Adrenal gland (tissue), 12 donors: ENCODE results near the gene LARP4B. TPM values are rescaled to one million over a fixed set of nuclear protein-coding genes. Genes with fewer than 3 reads are reported as not detected.

Source experiments
- DNase-seq, 7 donors: peaks; one replicate each; pipeline ENCODE4 v3.0.0-alpha.2; 2019 to 2020
- H3K27ac ChIP-seq, 5 donors: fragments of 200-600 bp; sonication (generic) in 4 of 5; 1 replicate in 3 of 5; 2 replicates in 2 of 5; pipeline versions ENCODE4 v1.5.1 to v1.8.0; 2016 to 2020; ENCODE audit warnings: mild to moderate bottlenecking in 1 of 5
- H3K27me3 ChIP-seq: fragments of 200-600 bp; 2 replicates; pipeline ENCODE4 v1.8.0; 2021
- H3K36me3 ChIP-seq, 2 donors: fragments of 200-600 bp; replicated peaks in 1 of 2; 1 replicate in 1 of 2; 2 replicates in 1 of 2; pipeline versions ENCODE4 v1.5.1 to v1.8.0; 2018 to 2022
- H3K4me1 ChIP-seq, 2 donors: fragments of 200-600 bp; replicated peaks in 1 of 2; 1 replicate in 1 of 2; 2 replicates in 1 of 2; pipeline versions ENCODE4 v1.5.1 to v1.8.0; 2018 to 2021
- H3K4me3 ChIP-seq, 4 donors: fragments of 200-600 bp; sonication (generic) in 3 of 4; one replicate each; pipeline ENCODE4 v1.5.1; 2016 to 2018
- H3K9me3 ChIP-seq, 3 donors: fragments of 200-600 bp; sonication (generic) in 1 of 3; replicated peaks in 1 of 3; 1 replicate in 2 of 3; 2 replicates in 1 of 3; pipeline versions ENCODE4 v1.5.1 to v1.8.0; 2016 to 2021
- POLR2A ChIP-seq, 2 donors: fragments of 450-650 bp; IDR thresholded peaks; one replicate each; pipeline ENCODE4 v1.6.1; 2017; ENCODE audit warnings: antibody characterized with exemption in 2 of 2, mild to moderate bottlenecking in 2 of 2, moderate library complexity in 1 of 2
- WGBS, 4 donors: extraction: QIAGEN DNeasy Blood & Tissue Kit in 2 of 4; methylation state at CpG; one replicate each; pipeline versions ENCODE4 v1.1.5 to v1.1.7; 2013 to 2017; 5-methylcytosine and 5-hydroxymethylcytosine counted together
- intact Hi-C, 2 donors: fragments of 100-400 bp; cut with DNase I; formaldehyde crosslinking; loops; one replicate each; pipeline versions ENCODE4 v1.14.1 to v1.15.0; 2022 to 2023
- polyA plus RNA-seq, 3 donors: library from polyadenylated mRNA; stranded (reverse); fragments of 200-250 nt in 2 of 3; fragments of 350-450 nt in 1 of 3; fragmentation: Illumina TruSeq in 1 of 3; extraction: RNeasy Lipid Tissue Mini Kit (QIAGEN cat#74804) in 1 of 3; gene quantifications; one replicate each; pipeline ENCODE4 v1.2.3, GENCODE V29; 2013 to 2014
- total RNA-seq, 9 donors: library from RNA; depleted of rRNA in 4 of 9; stranded (reverse); fragments of >200 nt in 4 of 9; fragments of 120-200 nt in 1 of 9; fragmentation: NEBNext Ultra II Directional in 1 of 9; extraction: Animal tissue kit (Norgen Biotek cat#: 25700) in 1 of 9; gene quantifications; one replicate each; pipeline versions ENCODE4 v1.1.0 to v1.2.4, GENCODE V29; 2013 to 2023
- TF ChIP-seq, protein P1 (sequence below), 6 experiments: fragments of 450-650 bp in 4 of 6; fragments of 200-600 bp in 2 of 6; sonication (generic) in 1 of 6; IDR thresholded peaks; 1 replicate in 5 of 6; 2 replicates in 1 of 6; pipeline versions ENCODE4 v1.5.1 to v1.8.0; 2016 to 2021; ENCODE audit warnings: antibody characterized with exemption in 6 of 6, mild to moderate bottlenecking in 2 of 6, moderate library complexity in 1 of 6
- donor health status: healthy with polysubstance abuse.
- donor health status: Bipolar disorder and iron deficiency.
- donor health status: DM: yes; HTN: yes; CAD: no.
- donor health status: DM: no; HTN: no; CAD: no.
- donor health status: DM: no; HTN: no; CAD: no.
- donor health status: DM: yes; HTN: yes; CAD: no.

The LARP4B gene
- total and polyA plus RNA-seq, 12 donors = 17.2 to 145 (median 66.8) TPM

DNA sequence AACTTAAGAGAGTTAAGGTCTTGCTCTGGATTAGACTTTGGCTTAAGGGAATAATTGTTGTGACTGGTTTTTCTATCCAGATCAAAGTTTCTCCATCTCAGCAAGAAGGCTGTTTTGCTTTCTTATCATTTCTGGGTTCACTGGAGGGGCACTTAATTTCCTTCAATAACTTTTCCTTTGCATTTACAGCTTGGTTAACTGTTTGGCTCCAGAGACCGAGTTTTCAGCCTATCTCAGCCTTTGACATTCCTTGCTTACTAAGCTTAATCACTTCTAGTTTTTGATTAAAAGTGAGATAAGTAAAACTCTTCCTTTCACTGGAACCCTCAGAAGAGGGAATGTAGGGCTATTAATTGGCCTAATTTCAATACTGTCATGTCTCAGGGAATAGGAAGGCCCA is 76.4 kb downstream of the LARP4B start:
- intact Hi-C loops = no loop called here
- no peak for DNase-seq
- H3K9me3 ChIP-seq = no peaks in the 10 kb centered on the region
- H3K4me3 ChIP-seq = no peak overlapping the region
- H3K4me1 ChIP-seq = peaks cover 0 to 13% of the 10 kb centered on the region in 2 donors
- no peak overlapping the region for H3K27ac ChIP-seq
- TF ChIP-seq POLR2A (IDR thresholded peaks at IDR 0.05) = no peak
- TF ChIP-seq, protein P1, sequence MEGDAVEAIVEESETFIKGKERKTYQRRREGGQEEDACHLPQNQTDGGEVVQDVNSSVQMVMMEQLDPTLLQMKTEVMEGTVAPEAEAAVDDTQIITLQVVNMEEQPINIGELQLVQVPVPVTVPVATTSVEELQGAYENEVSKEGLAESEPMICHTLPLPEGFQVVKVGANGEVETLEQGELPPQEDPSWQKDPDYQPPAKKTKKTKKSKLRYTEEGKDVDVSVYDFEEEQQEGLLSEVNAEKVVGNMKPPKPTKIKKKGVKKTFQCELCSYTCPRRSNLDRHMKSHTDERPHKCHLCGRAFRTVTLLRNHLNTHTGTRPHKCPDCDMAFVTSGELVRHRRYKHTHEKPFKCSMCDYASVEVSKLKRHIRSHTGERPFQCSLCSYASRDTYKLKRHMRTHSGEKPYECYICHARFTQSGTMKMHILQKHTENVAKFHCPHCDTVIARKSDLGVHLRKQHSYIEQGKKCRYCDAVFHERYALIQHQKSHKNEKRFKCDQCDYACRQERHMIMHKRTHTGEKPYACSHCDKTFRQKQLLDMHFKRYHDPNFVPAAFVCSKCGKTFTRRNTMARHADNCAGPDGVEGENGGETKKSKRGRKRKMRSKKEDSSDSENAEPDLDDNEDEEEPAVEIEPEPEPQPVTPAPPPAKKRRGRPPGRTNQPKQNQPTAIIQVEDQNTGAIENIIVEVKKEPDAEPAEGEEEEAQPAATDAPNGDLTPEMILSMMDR (IDR thresholded peaks at IDR 0.05) = no peak
- H3K27me3 ChIP-seq = no peaks in the 10 kb centered on the region
- H3K36me3 ChIP-seq = no peaks in the 10 kb centered on the region
- WGBS, 4 donors = 45 to 61% (median 55%) methylated on average over 1 of the region's 1 CpG

DNA sequence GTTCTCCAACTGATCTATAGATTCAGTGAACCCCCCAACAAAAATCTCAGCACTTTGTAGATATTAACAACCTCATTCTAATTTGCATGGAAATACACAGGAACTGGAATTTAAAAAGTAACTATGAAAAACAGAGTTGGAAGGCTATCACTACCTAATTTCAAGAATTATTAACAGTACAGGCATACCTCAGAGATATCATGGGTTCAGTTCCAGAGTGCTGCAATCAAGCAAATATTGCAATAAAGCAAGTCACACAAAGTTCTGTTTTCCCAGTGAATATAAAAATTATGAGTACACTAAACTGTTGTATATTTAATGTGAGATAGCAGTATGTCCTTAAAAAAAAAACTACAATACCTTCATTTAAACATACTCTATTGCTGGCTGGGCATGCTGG is 78.5 kb downstream of the LARP4B start:
- Histone ChIP-seq H3K27ac (no peak overlapping the region), H3K9me3 (no peaks in the 10 kb centered on the region), H3K4me3 (no peak overlapping the region), H3K27me3 (no peaks in the 10 kb centered on the region), H3K36me3 (no peaks in the 10 kb centered on the region), H3K4me1 (peaks cover 0 to 7% of the 10 kb centered on the region in 2 donors)
- DNase-seq = no peak
- no peak for TF ChIP-seq POLR2A (IDR thresholded peaks at IDR 0.05)
- TF ChIP-seq, protein P1 (IDR thresholded peaks at IDR 0.05) = no peak
- intact Hi-C loops = no loop called here

DNA sequence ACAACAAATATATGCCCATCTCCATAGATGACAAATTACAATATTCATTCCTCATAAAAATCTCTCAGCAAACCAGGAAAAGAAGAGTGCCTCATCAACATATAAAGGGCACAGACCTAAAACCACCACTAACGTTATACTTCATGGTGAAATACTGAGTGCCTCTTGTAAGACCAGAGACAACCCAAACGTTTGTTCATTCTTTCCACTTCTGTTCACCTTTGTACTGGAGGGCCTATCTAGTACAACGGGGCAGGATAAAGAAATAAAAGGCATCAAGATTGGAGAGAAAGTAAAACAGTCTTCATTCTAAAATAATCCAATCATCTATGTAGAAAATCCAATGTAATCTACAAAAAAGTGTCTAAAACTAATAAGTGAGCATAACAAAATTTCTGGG is 79.1 kb downstream of the LARP4B start:
- Histone ChIP-seq H3K27ac (no peak overlapping the region), H3K27me3 (no peaks in the 10 kb centered on the region), H3K36me3 (no peaks in the 10 kb centered on the region), H3K4me3 (no peak overlapping the region), H3K4me1 (peaks cover 0 to 7% of the 10 kb centered on the region in 2 donors), H3K9me3 (no peaks in the 10 kb centered on the region)
- TF ChIP-seq, protein P1 (IDR thresholded peaks at IDR 0.05) = no peak
- no peak for TF ChIP-seq POLR2A (IDR thresholded peaks at IDR 0.05)
- 77 to 86% (median 83%) methylated on average over 3 of the region's 3 CpGs for WGBS, 4 donors
- intact Hi-C loops = no loop called here
- no peak for DNase-seq

DNA sequence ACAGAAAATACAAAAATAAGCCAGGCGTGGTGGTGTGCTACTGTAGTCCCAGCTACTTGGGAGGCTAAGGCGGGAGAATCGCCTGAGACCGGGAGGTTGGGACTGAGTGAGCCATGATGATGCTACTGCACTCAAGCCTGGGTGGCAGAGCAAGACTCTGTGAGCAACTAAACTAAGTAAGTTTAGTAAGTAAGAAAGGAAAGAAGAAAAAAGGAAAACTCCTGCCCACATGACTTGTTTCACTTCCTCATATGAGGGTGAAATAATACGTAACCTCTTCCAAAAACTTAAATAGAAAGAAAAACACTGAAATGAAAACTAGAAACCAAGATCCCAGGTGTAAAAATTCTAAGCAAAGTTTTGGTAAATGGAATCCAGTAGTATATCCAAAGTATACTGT is 79.6 kb downstream of the LARP4B start:
- TF ChIP-seq, protein P1 (IDR thresholded peaks at IDR 0.05) = no peak
- TF ChIP-seq POLR2A (IDR thresholded peaks at IDR 0.05) = no peak
- Histone ChIP-seq H3K27ac (no peak overlapping the region), H3K4me3 (no peak overlapping the region), H3K4me1 (peaks cover 0 to 7% of the 10 kb centered on the region in 2 donors), H3K36me3 (no peaks in the 10 kb centered on the region), H3K27me3 (no peaks in the 10 kb centered on the region), H3K9me3 (no peaks in the 10 kb centered on the region)
- intact Hi-C loops = no loop called here
- 90 to 94% (median 91%) methylated on average over 5 of the region's 5 CpGs for WGBS, 4 donors
- DNase-seq = no peak
